ENCODE results near the gene NUP50.

NUP50 gene

DNA sequence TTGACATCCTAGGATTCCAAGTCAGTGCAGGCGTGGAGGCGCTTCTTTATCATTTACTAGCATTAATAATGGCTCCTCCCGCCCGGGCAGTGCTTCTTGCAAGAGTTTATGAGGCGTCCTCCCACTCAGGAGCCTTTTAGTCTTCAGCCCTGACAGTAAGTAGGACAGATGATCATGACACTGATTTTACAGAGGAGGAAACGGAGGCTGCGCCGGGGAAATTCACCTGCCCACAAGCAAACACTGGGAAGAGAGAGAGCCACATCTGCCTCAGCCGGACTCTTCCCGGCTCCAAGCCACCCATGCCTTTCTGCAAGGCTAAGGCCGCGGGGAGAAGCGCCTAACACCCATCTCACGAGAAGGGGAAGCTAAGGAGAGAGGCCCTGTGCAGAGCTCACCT is 41.1 kb downstream of the NUP50 start:
- TF ChIP-seq CTCF (conservative IDR thresholded peaks at IDR 0.05; ENCODE audit: low read length): no peak
- no peak for DNase-seq (ENCODE audit: low read depth)
- H3K4me3 ChIP-seq (ENCODE audit: low read length): no peak overlapping the region

- no peak for TF ChIP-seq CTCF (conservative IDR thresholded peaks at IDR 0.05; ENCODE audit: low read length)
- no peak for DNase-seq (ENCODE audit: low read depth)
- no peak overlapping the region for H3K4me3 ChIP-seq (ENCODE audit: low read length)
These were observed 41.7 kb downstream of the NUP50 start for GRCh38 chr22:45205276-45205925.

GRCh38 chr22:45206233-45206632 is 42.5 kb downstream of the NUP50 start:
- no peak for DNase-seq (ENCODE audit: low read depth)
- TF ChIP-seq CTCF (conservative IDR thresholded peaks at IDR 0.05; ENCODE audit: low read length): no peak
- H3K4me3 ChIP-seq (ENCODE audit: low read length): no peak overlapping the region

- DNase-seq (ENCODE audit: low read depth): no peak
- no peak overlapping the region for H3K4me3 ChIP-seq (ENCODE audit: low read length)
- no peak for TF ChIP-seq CTCF (conservative IDR thresholded peaks at IDR 0.05; ENCODE audit: low read length)
These were observed 43.8 kb downstream of the NUP50 start for GRCh38 chr22:45207533-45207932.

DNA sequence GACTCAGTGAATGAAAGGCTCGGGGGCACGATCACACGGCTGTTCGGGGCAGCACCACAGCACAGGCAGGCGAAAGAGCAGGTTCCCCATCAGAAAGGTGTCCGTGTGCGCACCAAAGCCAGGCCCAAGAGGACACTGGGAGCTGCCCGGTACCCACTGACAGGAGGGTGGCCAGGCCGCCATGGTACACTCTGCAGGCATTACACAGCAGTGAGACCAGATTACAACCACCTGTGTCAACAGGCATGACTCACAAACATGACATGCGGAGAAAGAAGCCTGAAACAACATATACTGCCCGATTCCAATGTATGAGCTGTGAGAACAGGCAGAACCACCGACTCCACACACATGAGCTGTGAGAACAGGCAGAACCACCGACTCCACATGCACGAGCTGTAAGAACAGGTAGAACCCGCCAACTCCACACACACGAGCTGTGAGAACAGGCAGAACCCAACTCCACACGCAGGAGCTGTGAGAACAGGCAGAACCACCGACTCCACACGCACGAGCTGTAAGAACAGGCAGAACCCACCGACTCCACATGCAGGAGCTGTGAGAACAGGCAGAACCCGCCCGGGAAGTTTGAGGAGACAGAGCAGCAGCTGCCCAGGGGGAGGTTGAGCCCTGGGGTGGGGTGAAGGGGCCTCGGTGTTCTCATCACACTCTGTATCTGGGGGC is 44.4 kb downstream of the NUP50 start:
- DNase-seq (ENCODE audit: low read depth): peak; percentile 52
- H3K4me3 ChIP-seq (ENCODE audit: low read length): no peak overlapping the region
- TF ChIP-seq CTCF (conservative IDR thresholded peaks at IDR 0.05; ENCODE audit: low read length): no peak

GRCh38 chr22:45208696-45208992 is 44.9 kb downstream of the NUP50 start:
- DNase-seq (ENCODE audit: low read depth): no peak
- no peak for TF ChIP-seq CTCF (conservative IDR thresholded peaks at IDR 0.05; ENCODE audit: low read length)
- no peak overlapping the region for H3K4me3 ChIP-seq (ENCODE audit: low read length)
